NCI-H187 (cell line): ENCODE measurements around the gene ZBTB45.
"Not testable (repeated sequence)": the region's sequence is repeated elsewhere in the genome, so short reads cannot be mapped to it uniquely, and the experiment has no call there.

Experiments
- DNase-seq, 2 experiments: peaks; one replicate each; lab custom pipeline; 2025; lab: John Stamatoyannopoulos, UW

Gene ZBTB45

DNA sequence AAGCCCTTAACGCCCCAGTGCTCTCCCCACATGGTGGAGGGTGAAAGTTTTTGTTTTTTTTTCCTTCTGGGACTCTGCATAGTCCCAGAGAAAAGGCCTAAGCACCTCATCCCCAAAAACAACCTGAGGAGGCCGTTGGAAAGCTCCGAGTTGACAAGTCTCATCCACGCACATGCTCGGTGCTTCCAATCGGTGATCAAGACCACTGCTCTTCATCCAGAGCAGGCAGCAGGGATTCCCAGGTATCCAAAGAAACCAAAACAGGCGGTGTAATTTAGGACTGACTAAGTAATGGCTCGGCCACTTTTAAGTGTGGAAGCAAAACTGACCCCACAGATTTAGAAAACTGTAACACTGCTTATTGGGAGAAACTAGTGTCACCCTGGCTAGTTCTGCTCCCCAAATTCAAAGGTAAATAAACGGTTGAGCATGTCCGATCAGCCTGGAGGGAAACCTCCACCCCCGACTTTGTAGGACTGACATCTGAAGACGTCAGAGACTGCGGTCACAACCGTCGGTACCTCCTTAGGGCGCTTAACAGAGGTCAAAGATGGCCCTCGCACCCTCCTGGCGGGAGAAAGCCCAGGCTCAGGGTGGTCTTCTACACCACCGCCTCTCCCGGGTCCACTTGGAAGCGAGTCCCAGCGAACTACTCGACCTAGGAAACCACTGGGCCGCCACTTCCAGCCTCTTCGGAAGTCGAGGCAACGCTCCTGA, 44.5 kb downstream of the ZBTB45 start:
- DNase-seq = no peak

DNA sequence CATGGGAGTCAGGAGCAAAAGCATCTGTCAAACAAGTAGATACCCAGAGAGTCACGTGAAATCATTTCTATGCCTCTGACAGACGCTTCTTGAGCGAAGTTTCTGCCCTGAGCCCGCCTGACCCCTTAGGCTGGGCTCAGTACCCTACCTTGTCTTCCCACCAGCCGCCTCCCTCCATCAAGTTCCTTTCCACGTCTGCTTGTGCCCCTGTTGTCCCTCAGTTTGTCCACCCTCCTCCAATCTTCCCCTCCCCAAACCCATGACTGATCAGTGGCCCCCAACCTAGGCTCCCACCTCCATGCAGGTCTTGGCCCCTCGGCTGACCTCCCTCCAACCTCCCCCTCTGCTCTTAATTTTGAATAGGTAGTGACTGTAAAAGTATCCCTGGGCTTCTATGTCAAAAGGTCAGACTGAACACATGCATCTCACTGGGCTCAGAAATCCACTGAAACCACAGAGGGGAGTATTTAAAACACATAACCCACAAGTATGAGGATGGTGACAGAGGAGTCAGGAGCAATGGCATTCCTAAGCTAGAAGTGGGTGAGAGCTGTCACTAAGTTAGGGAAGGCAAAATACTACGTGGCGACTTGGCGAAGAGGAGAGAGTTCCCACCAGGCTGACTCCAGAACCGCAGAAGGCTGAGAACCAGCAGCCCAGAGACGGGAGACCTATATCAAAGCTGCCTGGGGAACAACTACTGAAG, 45.2 kb downstream of the ZBTB45 start:
- no peak for DNase-seq

DNA sequence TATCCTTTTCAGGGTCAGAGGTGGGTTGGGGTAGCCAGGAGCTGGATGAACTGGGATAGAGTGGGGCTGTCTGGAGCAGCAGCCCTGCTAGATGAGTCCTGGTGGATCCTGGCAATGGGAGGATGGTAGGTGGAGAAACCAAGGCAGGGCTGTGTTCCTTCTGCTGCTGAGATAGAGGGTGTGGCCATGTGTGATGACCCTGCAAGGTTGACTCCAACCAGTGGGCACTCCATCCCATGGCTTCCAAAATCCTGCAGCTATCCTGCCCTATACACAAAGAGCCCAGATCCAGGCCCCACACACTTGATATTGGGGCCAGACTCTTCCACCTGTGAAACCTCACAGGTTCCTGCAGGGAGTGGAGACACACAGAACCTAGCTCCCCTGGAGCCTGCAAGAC, 45.8 kb downstream of the ZBTB45 start:
- no peak for DNase-seq

DNA sequence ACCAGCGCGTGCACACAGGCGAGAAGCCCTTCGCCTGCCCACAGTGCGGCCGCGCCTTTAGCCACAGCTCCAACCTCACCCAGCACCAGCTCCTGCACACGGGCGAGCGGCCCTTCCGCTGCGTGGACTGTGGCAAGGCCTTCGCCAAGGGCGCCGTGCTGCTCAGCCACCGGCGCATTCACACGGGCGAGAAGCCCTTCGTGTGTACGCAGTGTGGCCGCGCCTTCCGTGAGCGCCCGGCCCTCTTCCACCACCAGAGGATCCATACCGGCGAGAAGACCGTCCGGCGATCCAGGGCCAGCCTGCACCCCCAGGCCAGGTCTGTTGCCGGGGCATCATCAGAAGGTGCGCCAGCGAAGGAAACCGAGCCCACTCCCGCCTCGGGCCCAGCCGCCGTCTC, 47.9 kb downstream of the ZBTB45 start:
- no peak for DNase-seq

DNA sequence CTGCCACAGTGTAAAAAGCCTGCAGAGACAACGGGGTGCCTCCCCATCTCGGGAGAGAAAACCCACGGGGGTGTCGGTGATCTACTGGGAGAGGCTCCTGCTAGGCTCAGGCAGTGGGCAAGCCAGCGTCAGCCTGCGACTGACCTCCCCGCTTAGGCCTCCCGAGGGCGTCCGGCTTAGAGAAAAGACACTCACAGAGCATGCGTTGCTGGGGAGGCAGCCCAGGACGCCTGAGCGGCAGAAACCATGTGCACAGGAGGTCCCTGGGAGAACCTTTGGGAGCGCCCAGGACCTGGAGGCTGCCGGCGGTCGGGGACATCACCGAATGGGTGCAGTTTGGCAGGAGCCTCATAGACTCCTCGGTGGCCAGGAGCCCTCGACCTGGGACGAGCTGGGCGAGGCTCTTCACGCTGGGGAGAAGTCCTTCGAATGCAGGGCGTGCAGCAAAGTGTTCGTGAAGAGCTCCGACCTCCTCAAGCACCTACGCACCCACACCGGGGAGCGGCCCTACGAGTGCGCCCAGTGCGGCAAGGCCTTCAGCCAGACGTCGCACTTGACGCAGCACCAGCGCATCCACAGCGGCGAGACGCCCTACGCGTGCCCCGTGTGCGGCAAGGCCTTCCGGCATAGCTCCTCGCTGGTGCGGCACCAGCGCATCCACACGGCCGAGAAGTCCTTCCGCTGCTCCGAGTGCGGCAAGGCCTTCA, 48.6 kb downstream of the ZBTB45 start:
- DNase-seq = not testable (repeated sequence)

DNA sequence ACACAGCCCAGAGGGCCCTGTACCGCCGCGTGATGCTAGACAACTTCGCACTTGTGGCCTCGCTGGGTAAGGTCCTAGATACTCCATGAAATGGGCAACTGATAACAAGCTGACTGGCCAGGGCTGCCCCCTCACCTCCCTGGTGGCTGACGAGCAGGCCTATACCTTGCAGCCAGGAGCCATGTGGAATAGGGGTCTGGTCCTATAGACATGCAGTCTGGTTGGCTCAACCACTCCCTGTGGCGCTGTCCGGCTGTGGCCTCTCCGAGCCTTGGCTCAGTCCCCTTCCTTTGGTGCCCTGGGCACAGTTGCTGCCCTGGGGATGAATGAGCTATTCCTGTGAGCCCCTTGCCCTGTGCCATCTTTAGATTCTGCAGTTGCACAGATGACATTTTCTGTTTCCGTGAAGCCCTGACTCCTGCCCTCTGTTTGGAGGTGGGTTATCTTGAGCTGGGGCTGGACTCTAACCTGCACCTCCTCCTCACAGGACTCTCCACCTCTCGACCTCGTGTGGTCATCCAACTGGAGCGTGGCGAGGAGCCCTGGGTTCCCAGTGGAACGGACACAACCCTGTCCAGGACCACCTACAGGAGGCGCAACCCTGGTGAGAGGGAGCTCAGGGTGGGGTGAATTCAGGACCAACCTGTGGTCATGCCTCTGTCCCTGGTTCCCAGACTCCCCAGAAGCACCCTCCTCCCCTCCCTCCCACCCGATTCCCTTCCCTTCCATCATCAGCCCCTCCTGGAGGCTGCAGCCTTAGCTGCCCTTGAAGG, 50.2 kb downstream of the ZBTB45 start:
- DNase-seq = no peak

DNA sequence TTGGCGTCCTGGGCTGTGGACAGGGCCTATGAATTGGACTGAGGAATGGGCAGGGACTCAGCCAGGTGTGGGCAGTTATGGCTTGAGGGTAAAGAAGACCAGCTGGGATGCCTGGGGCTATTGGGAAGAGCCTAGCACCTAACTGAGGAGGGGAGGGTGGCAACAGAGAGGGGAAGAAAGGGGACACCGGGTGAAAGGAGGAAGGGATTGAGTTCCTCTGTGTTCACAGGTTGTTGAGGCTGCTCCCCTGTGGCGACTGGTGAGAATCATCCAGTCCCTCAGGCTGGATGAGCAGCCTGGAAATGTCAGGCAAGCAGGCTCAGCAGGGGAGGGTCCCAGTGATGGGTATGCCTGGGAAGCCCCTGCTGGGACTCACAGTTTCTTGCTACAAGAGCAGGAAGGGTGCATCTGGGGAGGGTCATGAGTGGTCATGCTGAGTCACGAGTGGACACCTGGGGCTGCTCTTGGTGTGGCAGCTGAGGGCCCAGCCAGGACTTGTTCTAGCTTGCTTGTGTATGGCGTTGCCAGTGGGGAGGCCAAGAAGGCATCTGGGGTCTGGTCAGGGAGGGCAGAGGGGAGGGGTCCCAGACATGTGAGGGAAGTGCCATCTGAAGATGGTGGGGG, 51.3 kb downstream of the ZBTB45 start:
- no peak for DNase-seq

DNA sequence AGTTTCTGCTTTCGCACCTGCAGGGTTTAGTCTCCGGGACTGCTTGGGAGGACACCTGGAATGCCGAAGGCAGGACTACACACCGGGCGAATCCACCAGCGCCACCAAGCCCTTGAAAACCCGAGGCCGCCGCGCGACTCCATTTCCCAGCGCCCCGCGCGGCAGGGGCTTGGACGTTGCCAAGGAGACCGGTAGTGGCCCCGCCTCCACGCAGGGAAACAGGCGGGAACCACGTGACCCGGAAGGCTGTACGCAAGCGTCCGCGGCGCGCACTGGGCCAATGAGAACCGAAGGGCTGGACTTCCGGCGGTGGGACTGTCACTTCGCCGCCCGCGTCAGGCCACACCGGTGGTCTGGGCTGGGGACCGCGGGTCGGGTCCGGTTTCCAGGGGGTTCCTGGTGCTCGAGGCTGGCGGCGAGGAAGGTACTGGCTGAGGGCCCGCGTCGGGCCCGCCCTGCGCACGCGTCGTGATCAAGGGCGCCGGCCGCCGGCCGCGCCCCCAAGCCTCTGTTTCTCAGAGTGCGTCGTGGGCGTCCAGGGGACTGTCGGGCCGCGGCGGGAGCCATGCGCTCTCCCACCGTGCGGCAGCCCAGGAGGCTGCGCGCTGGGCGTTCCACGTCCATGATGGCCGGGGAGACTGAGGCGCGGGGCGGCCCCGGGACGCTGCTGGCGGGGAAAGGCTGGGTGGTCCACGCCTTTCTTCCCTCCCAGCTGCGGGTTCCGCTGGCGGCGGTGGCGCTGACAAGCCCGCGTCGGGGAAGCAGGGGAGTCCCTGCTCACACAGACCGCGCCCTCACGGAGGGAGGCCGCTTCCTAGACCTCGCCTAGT, 52.6 kb downstream of the ZBTB45 start, which contains the start of gene ZNF324:
Gene ZNF324, plus strand, starts transcription at position 321 of the 830 bp plus-strand sequence. CDS start 2,106 bp downstream, outside the sequence.
- peak; percentile 94 to 98 for DNase-seq

DNA sequence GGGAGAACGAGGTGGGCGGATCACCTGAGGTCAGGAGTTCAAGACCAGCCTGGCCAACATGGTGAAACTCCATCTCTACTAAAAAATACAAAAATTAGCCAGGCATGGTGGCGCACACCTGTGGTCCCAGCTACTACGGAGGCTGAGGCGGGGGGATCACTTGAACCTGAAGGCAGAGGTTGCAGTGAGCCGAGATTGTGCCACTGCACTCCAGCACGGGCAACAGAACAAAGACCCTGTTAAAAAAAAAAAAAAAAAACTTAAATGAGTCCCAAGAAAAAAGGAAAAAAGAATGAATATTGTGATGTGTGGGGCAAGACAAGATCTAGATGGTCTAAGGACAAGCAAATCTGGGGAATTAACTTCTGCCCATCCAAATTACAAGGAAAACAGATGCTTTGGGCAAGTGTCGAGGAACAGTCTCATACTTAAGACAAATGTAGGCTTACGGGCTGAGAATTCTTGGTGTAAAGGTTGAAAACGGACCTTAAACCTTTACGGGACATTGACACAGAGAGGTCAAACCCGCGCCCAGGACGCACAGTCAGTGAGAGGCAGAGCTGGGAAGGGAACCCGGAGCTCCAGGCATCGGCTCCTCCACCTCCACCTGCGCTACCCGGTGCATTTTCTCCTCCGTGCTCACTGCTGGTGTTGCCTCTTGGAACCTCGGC, 53.4 kb downstream of the ZBTB45 start:
- no peak for DNase-seq
